HG03439 (cell line): ENCODE measurements around the gene PLCZ1.
"Not testable (repeated sequence)": the region's sequence is repeated elsewhere in the genome, so short reads cannot be mapped to it uniquely, and the experiment has no call there.

ENCODE experiments used
- ATAC-seq: cut with Tn5 transposase; IDR thresholded peaks from one replicate; pipeline ENCODE4 v1.9.1; 2021; ENCODE audit warnings: mild to moderate bottlenecking, moderate library complexity; ENCODE audit not compliant: unreplicated experiment

Gene PLCZ1

DNA sequence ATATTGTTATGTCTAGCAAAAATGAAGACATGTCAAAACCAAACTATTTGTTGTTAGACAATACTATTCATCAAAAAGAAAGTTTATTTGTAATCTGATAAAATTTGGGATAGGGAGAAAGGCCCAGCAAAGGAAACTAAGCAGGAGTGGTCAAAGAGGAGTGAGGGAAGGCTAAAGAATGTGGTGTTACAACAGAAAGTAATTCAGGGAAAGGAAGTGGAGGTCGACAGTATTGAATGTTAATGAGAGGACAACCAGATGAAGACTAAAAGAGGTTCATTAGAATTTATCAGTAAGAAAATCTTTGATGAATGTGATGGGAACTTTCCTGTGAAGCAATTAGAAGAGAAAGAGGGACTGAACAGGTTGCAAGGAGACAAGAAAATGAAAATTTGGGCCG, 33.9 kb downstream of the PLCZ1 start:
- no peak for ATAC-seq

DNA sequence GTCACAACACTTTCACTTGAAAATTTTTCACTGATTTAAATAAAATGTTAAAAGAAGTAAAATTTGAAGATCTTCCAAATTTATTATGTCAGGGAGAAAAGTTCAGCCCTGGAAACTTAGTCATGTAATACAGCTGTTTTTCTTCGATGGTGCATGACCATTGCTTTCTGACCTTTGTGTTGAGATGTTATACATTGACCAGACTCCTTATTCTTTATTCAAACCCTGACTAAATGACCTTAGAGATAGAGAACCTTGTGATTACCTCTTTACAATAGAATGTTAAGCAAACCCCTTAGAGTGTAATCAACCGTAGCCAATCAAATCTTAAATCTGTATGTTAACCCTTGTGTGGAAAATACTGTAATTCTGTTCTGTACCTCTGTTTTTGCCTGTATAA, 34.5 kb downstream of the PLCZ1 start:
- no peak for ATAC-seq

DNA sequence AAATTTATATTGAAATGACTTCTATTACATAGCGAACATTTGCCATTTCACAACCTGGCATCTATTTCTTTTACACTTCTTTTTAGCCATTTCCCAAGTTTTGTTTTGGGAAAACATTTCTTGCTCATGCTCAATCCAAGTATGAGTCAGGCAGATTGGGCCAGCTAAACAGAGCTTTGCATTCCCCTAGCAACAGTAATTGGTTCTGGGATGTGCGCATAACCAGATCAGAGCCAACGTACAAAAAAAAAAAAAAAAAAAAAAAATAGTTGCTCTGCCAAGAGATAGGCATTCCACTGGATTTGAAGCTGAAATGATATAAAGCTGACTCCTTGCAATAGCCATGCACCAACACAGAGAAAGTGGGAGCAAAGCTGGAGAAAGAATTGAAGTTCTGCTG, 37.5 kb downstream of the PLCZ1 start:
- no peak for ATAC-seq

DNA sequence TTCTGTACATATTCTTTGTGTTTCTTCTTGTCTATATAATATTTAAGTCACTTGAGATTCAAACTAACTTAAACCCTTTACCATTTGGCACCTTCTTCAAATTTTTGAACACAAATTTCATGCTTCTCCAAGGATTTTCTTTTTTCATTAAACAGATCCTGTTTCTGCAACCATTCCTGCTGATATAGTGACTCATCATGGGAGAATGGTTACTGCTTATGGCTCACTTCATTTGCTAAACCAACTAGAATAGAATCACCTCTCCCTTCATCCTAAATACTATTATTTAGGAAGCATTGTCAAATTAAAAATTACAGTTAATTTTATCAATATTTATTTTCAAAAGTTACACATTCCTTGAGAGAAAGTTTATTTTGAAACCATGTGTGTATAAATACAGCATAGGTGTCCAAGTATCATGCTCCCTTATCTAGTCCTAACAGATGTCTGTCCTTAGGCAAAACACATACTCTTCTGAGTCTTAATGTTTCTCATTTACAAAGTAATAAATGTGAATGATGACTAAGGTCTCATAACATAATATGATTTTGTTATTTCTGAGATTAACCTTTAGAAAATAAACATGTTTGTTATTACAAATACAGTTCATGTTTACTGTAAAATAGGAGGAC, 40.7 kb downstream of the PLCZ1 start:
- no peak for ATAC-seq

DNA sequence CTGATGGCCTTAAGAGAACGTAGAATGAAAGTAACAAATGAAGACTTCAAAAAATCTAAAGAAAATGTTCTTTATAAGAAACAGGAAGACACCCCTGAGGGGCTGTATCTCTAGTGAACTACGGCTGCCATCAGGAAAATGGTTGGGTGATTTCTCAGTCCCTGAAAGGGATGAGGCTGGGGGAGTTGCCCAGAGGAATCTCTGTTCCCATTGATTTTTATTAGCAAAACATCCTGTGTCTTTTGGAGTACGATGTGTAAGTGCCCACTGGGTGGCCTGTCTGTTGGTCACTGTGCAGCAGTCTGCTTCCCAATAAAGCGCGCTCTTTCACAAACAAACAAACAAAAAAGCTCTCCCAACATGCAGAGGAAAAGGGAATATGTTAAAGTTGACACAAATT, 43.8 kb downstream of the PLCZ1 start:
- not testable (repeated sequence) for ATAC-seq

DNA sequence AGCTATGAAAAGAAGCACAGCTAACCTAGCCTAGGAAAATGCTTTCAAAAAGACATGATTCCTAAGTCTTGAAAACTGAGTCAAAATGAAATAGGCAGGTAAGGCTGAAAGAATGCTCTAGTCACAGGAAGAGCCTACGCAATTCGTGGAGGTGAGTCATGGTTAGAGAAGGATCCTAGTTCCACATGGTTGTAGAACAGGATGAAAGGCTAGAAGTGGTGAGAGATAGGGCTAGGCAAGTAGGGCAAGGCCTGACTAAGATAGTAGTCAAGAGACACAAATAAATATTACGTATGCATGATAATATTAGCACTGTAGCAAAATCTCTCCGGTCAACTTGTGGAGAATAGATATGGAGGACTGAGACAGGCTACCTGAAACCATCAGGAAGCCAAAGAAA, 47.2 kb downstream of the PLCZ1 start:
- ATAC-seq = no peak

DNA sequence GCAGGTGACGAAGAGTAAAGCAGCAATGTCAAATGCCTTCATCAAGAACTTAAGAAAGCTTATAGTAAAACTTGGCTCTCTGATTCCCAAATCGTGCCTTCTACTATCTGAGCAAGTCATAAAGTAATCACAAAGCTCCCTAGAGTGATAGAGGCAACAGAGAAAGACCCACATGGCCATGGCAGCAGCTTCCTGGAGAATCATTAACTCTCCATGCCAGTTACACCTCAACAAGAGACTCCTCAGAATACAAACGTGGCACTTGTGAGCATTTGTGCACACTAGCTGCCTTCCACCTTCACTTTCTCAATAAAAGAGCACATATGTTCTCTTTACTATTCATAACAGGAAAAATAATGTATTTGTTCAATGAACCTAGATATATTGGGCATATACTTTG, 48.0 kb downstream of the PLCZ1 start:
- no peak for ATAC-seq

DNA sequence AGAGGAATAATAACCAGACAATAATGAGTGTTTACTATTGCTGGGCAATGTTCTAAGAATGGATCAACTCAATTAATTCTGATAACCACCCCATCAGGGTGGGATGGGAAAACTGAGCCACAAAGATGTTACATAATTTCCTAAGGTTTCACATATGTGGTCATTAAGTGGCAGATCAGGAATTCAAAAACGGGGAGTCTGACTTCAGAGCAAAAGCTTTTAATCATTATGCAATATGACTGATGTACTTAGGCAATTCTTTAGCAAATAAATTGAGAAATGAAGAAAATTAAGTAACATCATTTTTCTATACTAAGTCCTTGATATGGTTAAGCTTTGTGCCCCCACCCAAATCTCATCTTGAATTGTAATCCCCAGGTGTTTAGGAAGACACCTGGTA, 53.4 kb downstream of the PLCZ1 start:
- ATAC-seq = no peak

DNA sequence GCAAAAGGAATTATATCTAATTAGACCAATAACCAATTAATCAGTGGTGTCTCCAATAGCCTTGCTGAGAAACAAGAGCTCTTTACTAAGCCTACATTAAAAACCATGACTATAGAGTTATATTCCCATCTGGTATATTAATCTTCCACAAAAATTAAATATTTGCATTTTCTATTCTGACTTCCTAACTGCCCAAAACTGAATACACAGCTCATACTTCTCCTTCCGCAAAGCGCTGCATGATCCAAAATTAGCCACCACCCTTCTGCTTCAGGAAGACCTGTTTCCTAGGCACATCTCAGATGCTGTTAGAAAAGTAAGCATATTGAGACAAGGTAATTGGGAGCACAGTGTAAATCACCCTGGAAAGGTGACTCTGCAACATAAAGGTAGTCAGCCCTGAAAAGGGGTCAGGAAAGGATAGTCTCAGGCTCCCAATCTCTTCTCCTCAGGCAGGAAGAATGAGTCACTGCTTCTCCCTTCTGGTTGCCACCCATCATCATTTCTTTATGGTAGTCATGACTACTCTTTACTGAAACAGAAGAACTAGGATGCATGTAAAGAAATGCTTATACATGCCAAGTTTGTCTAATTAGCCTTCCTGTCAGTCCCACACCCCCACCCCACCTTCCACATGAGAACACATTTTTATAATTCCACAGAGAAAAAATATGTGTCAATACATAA, 54.3 kb downstream of the PLCZ1 start:
- no peak for ATAC-seq

DNA sequence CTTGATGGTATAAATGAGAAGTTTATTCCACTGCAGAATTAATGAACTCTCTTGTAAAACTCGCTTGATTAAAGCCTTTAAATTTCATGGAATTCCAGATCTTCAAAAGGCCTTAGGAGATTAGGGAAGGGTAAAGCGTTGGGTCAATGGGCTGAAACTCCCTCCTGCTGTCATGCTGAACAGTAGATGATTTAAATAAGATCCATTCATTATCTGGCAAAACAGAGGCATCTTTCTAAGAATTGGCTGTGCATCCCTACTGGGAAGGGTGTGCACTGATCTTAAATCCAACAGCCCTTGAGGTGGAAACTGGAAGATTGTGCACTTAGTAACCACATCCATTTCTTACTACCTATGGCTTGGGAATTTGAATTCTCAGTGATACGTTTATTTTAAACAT, 56.0 kb downstream of the PLCZ1 start:
- no peak for ATAC-seq

DNA sequence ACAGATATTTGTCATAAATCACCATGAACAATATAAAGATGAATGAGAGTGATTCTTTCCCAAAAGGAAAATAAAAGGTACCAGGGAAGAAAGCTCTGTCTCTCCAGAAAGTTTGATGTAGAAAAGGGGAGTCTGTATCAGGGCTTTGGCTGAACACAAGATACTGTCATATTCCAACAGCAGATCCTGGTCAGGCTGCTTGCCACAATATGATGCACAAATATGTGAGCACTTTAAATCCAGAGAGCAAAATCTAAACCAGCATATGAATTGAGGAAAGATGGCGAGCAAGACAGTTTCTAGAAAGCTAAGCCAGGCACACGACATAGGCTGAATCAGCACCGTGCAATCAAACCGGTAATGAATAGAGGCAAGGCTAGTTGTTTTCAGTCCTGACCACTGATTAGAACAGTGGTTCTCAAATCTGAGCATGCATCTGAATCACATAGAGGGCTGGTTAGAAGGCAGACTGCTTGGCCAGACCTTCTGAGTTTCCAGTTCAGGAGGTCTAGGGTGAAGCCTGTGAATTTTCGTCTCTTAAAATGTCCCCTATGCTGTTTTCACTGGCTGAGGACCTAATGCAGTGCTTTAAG, 60.7 kb downstream of the PLCZ1 start:
- ATAC-seq = no peak

DNA sequence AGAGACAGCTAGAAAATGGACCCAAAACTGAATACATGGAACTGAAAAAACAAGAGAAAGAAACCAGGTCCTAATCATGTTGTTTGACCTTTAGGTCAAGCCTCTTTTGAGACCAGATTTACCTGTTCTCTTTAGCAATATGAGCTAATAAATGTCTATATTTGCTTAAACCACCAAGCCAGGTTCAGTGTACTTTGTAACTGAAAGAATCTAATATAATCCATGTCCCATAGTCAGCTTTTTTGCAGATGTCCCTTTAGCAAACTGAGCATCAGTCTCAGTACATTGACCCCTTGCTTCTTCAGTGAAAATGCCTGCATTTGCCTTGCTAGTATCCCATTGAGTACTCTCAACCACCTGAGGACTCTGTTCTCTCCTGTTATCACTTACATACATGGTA, 61.7 kb downstream of the PLCZ1 start:
- no peak for ATAC-seq

DNA sequence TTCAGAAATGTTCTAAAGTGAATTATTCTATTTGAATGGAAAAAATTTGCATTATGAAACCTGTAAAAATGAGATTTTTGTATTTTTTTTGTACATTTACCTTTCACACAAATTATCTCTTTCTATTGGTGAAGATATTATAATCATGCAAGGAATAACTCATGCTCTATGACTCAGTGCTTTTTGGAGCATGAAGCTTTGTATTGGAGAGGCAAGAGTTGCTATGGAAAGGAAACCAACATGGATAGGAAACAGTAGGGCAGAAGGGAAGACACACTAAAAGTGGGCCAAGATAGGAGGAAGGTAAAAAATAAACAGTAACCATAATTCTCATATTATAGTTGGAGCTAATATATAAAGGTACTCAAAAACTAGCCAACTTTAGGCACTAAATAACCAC, 79.0 kb downstream of the PLCZ1 start:
- no peak for ATAC-seq

DNA sequence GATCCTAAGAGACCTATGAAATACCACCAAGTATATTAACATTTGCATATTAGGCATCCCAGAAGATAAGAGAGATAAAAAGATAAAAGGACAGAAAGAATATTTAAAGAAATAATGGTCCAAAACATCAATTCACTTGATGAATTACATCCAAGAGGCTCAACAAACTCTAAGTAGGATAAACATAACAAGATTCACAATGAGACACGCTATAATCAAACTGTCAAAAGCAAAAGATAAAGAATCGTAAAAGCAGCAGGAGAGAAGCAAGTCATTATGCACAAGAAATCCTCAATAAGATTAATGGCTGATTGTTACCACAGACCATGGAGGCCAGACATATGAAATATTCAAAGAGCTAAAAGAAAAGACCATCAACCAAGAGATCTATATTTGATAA, 79.6 kb downstream of the PLCZ1 start:
- ATAC-seq = no peak

DNA sequence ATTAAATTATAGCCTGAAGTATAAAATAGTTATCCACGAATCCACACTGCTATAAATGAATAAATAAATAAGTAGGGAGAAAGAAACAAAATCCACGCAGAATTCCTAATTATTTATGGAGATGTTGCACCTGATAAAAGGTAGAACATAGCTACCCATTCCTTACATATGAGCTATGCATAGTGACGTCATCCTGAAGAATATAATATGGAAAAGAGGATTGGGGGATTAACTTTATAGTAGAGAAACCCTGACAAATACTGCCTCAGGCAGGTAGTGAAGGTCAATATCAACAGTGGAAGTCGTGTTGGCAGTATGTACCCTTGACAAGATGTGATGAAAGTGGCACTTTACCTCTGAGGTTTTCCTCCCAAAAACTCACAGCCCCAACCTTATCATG, 82.5 kb downstream of the PLCZ1 start:
- ATAC-seq = no peak

DNA sequence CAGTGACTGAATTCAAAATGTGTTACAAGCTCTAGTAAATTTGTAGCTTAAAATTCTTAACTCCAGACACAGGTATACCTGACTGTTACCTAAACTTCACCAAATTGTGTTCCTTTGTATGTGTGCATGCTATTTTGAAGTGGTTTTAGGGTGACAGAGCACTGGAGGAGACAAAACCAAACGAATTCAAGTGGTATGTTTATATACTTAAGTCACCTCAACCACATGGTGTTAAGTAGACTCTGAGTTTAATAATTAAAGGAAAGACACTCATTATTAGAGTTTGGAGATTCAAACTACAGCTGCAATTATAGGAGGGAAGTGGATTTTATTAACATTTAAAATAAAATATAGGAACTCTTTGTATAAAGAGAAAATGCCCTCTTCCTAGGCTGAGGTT, 84.3 kb downstream of the PLCZ1 start:
- ATAC-seq = no peak

DNA sequence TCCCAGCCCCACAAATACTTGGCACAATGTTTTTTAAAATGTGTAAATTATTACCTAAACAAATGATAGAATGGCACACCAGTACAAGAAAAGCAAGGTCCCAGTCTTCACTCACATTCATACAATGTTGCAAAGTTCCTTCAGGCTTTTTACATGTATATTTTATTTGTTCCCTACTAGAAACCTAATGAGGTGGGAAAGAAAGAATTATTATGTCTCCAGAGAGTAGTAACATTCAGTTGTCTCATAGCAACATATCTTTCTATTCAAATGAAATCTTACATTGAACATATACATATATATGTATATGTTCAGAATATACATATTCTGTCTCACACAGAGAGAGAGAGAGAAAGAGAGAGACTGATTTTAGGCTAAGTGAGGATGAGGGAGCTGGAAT, 85.2 kb downstream of the PLCZ1 start:
- ATAC-seq = no peak

DNA sequence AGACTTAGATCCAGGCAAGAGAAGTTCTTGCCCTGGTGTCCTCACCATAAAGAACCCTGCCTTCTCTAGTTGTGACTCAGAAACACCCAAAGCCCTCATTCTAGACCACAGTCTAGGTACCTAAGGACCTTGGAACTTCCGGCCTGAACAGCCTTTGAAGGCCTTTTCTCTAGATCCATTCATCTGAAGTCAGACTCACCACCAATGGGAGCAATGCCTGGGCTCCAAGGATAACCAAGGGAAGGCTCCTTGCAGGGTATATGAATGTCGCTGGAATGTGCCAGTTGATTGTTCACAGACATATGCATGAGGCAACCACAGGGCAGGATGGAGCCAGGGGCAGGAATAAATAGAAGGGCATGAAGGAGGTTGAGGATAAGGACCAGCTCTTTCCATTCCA, 86.3 kb downstream of the PLCZ1 start:
- ATAC-seq = no peak

DNA sequence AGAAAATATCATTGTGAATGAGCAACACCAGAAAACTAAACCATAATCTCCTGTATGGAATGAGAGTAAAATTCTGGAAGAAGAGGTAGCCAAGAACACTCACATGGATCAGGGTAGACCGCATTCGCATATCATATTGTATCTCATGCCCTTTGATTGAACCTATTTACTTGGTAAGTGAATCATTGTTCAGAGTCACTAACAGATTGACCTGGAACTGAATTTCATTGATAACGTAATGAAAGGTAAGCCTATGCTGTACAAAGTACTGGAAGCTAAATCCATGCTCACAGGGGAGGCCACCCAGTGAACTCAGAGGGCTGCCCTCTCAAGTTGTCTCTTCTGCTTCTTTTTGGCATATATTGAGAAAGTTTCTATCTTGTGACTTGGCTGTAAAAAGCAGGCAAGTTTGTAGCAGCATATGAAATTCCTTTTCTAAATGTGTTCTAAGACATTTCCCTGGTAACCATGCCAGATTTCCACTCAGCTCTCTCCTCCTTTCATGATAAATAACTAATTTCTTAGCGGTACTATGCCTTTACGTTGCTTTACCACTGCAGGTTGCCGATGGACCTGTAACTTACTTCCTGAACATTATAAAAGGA, 91.4 kb downstream of the PLCZ1 start:
- ATAC-seq = no peak

DNA sequence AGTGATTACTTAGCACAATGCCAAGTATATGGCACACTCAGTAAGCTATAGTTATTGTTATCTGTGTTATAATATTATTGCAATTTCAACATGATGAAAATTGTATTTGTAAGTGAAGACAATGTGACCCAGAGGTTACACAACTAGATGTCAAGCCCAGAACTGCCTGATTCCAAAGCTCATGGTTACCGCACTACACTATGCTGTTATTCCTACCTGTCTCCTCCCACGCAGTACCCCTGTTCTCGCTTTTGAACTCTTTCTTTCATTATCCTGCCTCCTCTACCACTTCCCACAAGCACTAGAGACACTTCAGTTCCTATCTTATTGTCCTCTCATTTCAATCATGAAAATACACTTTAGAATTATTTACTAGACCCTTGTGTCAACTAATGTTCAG, 93.2 kb downstream of the PLCZ1 start:
- no peak for ATAC-seq

DNA sequence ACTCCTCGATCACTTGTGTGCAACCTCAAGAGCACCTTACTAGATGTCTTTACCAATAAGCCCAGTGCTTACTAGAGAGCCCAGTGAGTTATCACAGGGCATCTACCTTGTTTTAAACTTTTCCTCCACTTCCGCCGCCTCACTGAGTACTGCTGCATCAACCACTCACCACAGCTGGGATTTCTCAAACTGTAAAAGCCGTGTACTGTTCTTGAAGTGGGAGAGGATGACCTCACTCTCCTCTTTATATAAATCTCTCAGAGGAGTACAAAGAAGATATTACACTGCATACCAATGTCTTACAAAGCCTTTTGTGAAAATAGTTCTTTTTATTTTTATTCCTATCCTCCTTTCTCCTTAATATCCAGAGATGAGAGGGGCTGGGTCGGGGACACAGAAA, 94.1 kb downstream of the PLCZ1 start:
- ATAC-seq = no peak

DNA sequence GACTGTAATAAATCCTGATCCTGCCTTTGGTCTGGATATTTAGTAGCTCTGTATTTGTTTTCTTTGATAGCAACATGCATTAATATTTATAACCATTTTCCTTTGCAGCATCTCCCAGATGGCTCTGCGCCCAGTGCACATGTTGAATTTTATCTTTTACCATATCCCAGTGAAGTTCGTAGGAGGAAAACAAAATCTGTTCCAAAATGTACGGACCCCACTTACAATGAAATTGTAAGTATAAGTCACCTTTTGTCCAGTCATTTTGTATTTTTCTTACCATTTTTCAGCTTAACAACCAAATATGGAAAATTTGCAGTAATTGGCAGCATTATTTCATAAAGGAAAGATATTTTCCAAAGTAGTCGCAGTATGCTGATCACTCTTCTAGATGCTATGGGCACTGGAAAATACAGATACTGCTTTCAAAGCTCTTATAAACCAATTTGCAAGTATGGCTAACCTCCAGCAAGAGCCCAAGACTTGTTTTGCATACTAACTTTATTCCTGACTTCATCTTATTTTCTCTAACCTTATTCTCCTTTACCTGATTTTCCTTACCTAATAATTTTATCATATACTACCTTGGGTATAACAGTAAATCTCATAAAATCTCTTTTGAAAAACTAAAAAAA, 97.4 kb downstream of the PLCZ1 start:
- ATAC-seq = no peak
